Measurements from ENCODE around the gene TNFAIP8L1. TPM values are rescaled to one million over a fixed set of nuclear protein-coding genes. Genes with fewer than 3 reads are reported as not detected.

Gene TNFAIP8L1
- polyA plus RNA-seq, 2 donors = 4.2 to 4.7 TPM

DNA sequence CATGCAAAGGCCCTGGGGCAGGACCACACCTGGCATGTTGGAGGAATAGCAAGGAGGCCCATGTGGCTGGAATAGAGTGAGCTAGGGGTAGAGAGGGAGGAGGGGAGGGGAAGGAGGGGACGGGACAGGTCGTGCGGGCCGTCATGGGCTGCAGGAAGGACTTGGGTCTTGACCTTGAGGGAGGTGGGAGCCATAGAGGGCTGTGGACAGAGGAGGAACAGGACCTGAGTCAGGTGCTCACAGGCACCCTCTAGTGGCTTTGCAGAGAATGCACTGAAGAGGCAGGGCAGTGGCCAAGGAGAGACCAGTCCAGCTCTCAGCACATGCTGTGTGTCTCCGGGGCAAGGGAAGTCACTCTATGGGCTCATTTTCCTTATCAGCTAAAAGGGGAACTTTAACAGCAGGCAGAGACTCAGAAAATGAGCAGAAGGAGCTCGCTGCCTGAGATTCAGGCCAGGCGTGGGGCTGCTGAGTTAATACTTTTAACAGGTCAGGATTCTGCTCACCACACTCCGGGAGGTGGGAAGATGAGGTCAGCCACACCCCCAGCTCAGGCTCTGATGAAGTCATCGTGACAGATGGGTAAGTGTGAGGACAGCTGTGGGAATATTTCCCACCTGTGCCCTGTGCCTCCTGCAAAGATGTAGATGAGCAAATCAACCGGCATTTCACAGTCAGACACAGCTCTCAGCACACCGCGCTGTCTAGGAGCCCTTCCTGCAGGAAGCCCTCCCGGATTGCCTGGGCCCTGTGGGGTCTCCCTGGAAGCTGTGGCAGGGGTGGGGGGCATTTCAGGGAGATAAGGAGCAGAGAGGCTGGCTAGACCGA is 6.0 kb upstream of the TNFAIP8L1 start:
- no peaks in the 10 kb centered on the region for H3K9me3 ChIP-seq (ENCODE audit: control insufficient read depth in 2 of 2, insufficient read depth in 1 of 2, low read depth in 1 of 2, low read length in 1 of 2)
- no peak overlapping the region for H3K27ac ChIP-seq (ENCODE audit: low read depth in 2 of 2, low read length in 1 of 2)
- H3K27me3 ChIP-seq (ENCODE audit: control insufficient read depth in 1 of 2, insufficient read depth in 2 of 2, low read length in 2 of 2) = no peaks in the 10 kb centered on the region
- 38 to 42% methylated on average over 14 of the region's 14 CpGs for WGBS, 2 donors
- no peaks in the 10 kb centered on the region for H3K36me3 ChIP-seq (ENCODE audit: control insufficient read depth in 2 of 2, insufficient read depth in 2 of 2, low read length in 1 of 2)
- no peak overlapping the region for H3K4me3 ChIP-seq (ENCODE audit: low read depth in 1 of 2, low read length in 2 of 2)
- H3K4me1 ChIP-seq (ENCODE audit: control insufficient read depth in 2 of 2, insufficient read depth in 2 of 2, low read length in 1 of 2) = peaks cover 0 to 4% of the 10 kb centered on the region in 2 donors

DNA sequence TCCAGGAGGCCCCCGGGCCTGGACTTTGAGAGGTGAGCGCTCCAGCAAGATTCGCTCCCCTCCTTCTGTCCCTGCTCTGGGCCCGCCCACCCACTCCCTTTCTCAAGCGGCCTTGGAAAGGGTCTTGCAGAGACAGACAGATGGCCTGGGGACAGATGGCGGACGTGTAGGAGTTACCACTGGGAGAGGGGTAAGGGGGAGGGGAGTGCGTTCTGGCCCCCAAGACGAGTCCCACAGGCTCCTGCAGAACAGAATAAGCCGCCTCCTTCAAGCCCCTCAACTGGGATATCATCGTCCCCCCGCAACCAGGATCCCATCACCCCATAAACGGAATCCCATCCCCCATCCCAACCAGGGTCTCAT is 3.6 kb upstream of the TNFAIP8L1 start:
- Histone ChIP-seq H3K27ac (ENCODE audit: low read depth in 2 of 2, low read length in 1 of 2) (no peak overlapping the region), H3K36me3 (ENCODE audit: control insufficient read depth in 2 of 2, insufficient read depth in 2 of 2, low read length in 1 of 2) (no peaks in the 10 kb centered on the region), H3K4me1 (ENCODE audit: control insufficient read depth in 2 of 2, insufficient read depth in 2 of 2, low read length in 1 of 2) (peaks cover 9 to 12% of the 10 kb centered on the region in 2 donors), H3K9me3 (ENCODE audit: control insufficient read depth in 2 of 2, insufficient read depth in 1 of 2, low read depth in 1 of 2, low read length in 1 of 2) (no peaks in the 10 kb centered on the region), H3K4me3 (ENCODE audit: low read depth in 1 of 2, low read length in 2 of 2) (peak overlapping the region; percentile 44 to 49), H3K27me3 (ENCODE audit: control insufficient read depth in 1 of 2, insufficient read depth in 2 of 2, low read length in 2 of 2) (no peaks in the 10 kb centered on the region)
- WGBS, 2 donors = 23 to 25% methylated on average over 13 of the region's 13 CpGs

DNA sequence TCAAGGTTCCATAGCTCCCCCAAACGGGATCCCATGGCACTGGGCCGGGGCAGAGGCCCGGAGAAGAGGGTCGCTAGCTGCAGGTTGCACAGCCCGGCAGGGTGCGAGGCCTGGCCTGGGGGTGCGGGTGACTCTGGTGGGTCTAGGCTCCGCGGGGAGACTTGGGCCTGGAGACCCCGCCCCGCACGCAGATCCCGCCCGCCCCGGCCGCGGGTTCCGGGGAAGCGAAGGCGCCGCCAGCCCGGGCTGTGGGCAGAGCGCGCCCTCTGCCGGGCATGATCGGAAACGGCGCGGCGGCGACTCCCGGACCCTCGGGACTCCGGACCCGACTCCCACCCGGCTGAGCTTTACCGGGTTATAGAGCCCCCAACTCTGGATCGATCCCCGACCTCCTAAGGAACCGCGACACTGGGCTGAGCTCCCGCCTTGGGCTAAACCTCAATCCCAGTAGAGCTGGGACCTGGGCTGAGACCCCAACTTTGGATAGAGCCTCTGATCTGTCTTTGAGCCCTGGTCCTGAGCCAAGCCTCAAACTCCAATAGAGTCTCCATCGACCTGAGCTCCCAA is 3.1 kb upstream of the TNFAIP8L1 start:
- Histone ChIP-seq H3K36me3 (ENCODE audit: control insufficient read depth in 2 of 2, insufficient read depth in 2 of 2, low read length in 1 of 2) (no peaks in the 10 kb centered on the region), H3K4me3 (ENCODE audit: low read depth in 1 of 2, low read length in 2 of 2) (peak overlapping the region; percentile 44 to 49), H3K27ac (ENCODE audit: low read depth in 2 of 2, low read length in 1 of 2) (no peak overlapping the region), H3K9me3 (ENCODE audit: control insufficient read depth in 2 of 2, insufficient read depth in 1 of 2, low read depth in 1 of 2, low read length in 1 of 2) (no peaks in the 10 kb centered on the region), H3K27me3 (ENCODE audit: control insufficient read depth in 1 of 2, insufficient read depth in 2 of 2, low read length in 2 of 2) (no peaks in the 10 kb centered on the region), H3K4me1 (ENCODE audit: control insufficient read depth in 2 of 2, insufficient read depth in 2 of 2, low read length in 1 of 2) (peaks cover 11 to 17% of the 10 kb centered on the region in 2 donors)
- WGBS, 2 donors = 1% methylated on average over 39 to 43 of the region's 43 CpGs

DNA sequence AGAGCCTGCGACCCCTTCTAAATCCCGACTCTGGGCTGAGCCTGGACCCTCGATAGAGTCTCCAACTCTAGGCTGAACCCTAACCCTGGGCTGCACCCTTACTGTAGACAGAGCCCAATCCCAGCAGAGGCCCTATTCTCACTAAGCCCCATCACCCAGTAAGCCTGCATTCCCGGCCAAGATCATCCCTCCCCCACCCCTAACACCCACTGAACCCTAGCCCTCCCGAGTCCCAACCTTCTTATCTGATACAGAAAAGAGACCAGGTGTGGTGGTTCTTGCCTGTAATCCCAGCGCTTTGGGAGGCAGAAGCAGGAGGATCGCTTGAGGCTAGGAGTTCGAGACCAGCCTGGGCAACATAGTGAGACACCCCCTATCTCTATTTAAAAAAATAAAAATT is 2.6 kb upstream of the TNFAIP8L1 start:
- WGBS, 2 donors = 54 to 60% methylated on average over 8 of the region's 8 CpGs
- Histone ChIP-seq H3K27ac (ENCODE audit: low read depth in 2 of 2, low read length in 1 of 2) (no peak overlapping the region), H3K4me3 (ENCODE audit: low read depth in 1 of 2, low read length in 2 of 2) (no peak overlapping the region), H3K9me3 (ENCODE audit: control insufficient read depth in 2 of 2, insufficient read depth in 1 of 2, low read depth in 1 of 2, low read length in 1 of 2) (no peaks in the 10 kb centered on the region), H3K36me3 (ENCODE audit: control insufficient read depth in 2 of 2, insufficient read depth in 2 of 2, low read length in 1 of 2) (no peaks in the 10 kb centered on the region), H3K4me1 (ENCODE audit: control insufficient read depth in 2 of 2, insufficient read depth in 2 of 2, low read length in 1 of 2) (peaks cover 11 to 18% of the 10 kb centered on the region in 2 donors), H3K27me3 (ENCODE audit: control insufficient read depth in 1 of 2, insufficient read depth in 2 of 2, low read length in 2 of 2) (no peaks in the 10 kb centered on the region)

DNA sequence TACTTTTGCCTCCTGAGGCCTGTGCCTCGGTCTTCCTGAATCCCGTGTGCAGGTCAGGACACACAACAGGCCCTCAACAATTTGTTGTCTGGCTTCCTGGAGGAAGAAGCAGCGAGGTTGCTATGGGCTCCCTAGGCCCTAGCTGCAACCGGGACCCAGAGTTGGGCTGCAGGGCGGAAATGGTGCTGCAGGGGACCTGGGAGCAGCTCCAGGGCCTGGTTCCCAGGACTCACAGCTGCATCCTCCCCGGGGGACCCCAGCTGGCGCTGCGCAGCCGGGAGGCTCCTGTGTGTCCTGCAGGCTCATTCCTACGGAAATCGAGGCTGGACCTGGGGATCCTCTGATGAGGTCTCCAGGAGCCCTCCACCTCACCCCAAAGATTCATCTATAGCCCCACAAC is 999 bp upstream of the TNFAIP8L1 start:
- H3K4me3 ChIP-seq (ENCODE audit: low read depth in 1 of 2, low read length in 2 of 2) = no peak overlapping the region
- peak overlapping the region in 1 of 2 donors; percentile 14 for H3K27ac ChIP-seq (ENCODE audit: low read depth in 2 of 2, low read length in 1 of 2)
- WGBS, 2 donors = 68 to 74% methylated on average over 11 of the region's 11 CpGs
- H3K9me3 ChIP-seq (ENCODE audit: control insufficient read depth in 2 of 2, insufficient read depth in 1 of 2, low read depth in 1 of 2, low read length in 1 of 2) = no peaks in the 10 kb centered on the region
- peaks cover 11 to 18% of the 10 kb centered on the region in 2 donors for H3K4me1 ChIP-seq (ENCODE audit: control insufficient read depth in 2 of 2, insufficient read depth in 2 of 2, low read length in 1 of 2)
- H3K27me3 ChIP-seq (ENCODE audit: control insufficient read depth in 1 of 2, insufficient read depth in 2 of 2, low read length in 2 of 2) = no peaks in the 10 kb centered on the region
- no peaks in the 10 kb centered on the region for H3K36me3 ChIP-seq (ENCODE audit: control insufficient read depth in 2 of 2, insufficient read depth in 2 of 2, low read length in 1 of 2)

DNA sequence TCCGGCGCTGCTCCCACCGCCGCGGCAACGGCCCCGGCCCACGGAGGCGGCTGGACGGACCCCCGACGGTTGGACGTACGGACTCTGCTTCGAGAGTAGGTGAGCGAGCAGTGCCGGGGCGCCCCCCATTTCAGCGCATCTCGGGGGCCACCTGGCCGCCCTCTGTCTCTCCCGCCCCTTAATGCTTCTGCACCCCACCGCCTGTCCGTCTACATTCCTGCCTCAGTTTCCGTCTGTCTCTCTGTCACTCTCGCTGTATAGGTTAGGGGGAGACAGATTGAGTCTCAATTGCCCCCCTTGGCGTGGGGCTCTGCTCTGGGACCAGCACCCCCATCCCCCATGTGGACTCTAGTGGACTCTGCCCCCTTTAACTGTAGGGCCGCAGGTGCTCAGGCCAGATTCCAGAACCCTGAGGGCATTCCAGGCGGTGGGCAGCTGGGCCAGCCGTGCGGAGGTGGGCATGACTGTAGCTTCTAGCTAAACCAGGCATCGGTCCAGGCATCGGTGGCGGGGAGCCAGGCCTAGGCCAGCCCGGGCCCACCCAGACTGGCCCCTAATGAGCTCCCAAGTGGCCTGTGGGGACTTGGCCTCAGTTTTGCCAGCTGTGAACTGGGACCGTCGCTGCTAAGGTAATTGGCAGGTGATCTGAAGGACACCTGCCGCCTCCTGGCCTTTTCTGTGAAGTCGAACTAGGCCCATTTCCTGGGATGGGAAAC is 373 bp downstream of the TNFAIP8L1 start:
- no peaks in the 10 kb centered on the region for H3K9me3 ChIP-seq (ENCODE audit: control insufficient read depth in 2 of 2, insufficient read depth in 1 of 2, low read depth in 1 of 2, low read length in 1 of 2)
- 3 to 8% methylated on average over 28 to 39 of the region's 39 CpGs for WGBS, 2 donors
- peak overlapping the region; percentile 60 to 64 for H3K4me3 ChIP-seq (ENCODE audit: low read depth in 1 of 2, low read length in 2 of 2)
- H3K27me3 ChIP-seq (ENCODE audit: control insufficient read depth in 1 of 2, insufficient read depth in 2 of 2, low read length in 2 of 2) = no peaks in the 10 kb centered on the region
- no peaks in the 10 kb centered on the region for H3K36me3 ChIP-seq (ENCODE audit: control insufficient read depth in 2 of 2, insufficient read depth in 2 of 2, low read length in 1 of 2)
- H3K27ac ChIP-seq (ENCODE audit: low read depth in 2 of 2, low read length in 1 of 2) = peak overlapping the region; percentile 13 to 34
- H3K4me1 ChIP-seq (ENCODE audit: control insufficient read depth in 2 of 2, insufficient read depth in 2 of 2, low read length in 1 of 2) = peaks cover 11 to 18% of the 10 kb centered on the region in 2 donors

DNA sequence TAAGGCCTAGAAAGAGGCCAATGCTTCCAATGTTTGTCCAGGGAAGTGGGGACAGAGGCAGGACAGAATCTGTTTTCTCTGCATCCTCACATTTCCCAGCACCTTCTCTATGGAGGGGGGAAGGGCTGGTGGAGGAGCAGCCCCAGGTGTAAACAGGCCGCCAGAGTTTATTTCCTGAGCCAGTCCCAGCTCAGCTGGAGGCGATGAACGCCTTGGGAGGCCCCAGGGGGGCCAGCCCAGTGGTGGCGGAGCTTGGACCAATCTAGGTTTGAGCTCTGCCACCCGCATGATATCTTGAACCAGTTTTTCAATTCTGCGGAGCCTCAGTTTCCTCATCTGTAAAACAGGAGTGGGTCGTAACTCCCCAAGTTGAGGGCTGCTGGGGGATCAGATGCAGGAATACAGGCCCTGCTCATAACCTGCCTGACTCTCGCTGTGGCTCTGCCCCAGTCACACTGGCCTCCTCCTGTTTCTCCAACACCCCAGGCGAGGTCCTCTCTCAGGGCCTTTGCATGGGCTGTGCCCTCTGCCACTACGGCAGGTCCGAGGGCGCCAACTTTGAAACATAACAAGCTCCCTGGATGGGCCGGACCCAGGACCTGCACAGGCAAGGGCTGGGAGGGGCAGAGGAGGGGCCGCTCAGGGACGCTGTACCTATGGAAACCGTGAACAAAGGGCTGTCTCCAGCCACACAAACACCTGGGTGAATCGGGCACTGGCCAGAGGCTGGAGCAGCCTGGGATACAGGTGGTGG is 1.1 kb downstream of the TNFAIP8L1 start:
- Histone ChIP-seq H3K4me1 (ENCODE audit: control insufficient read depth in 2 of 2, insufficient read depth in 2 of 2, low read length in 1 of 2) (peaks cover 11 to 18% of the 10 kb centered on the region in 2 donors), H3K27me3 (ENCODE audit: control insufficient read depth in 1 of 2, insufficient read depth in 2 of 2, low read length in 2 of 2) (no peaks in the 10 kb centered on the region), H3K27ac (ENCODE audit: low read depth in 2 of 2, low read length in 1 of 2) (peak overlapping the region in 1 of 2 donors; percentile 48), H3K36me3 (ENCODE audit: control insufficient read depth in 2 of 2, insufficient read depth in 2 of 2, low read length in 1 of 2) (no peaks in the 10 kb centered on the region), H3K9me3 (ENCODE audit: control insufficient read depth in 2 of 2, insufficient read depth in 1 of 2, low read depth in 1 of 2, low read length in 1 of 2) (no peaks in the 10 kb centered on the region), H3K4me3 (ENCODE audit: low read depth in 1 of 2, low read length in 2 of 2) (peak overlapping the region; percentile 60 to 64)
- WGBS, 2 donors = 42 to 61% methylated on average over 17 of the region's 17 CpGs

DNA sequence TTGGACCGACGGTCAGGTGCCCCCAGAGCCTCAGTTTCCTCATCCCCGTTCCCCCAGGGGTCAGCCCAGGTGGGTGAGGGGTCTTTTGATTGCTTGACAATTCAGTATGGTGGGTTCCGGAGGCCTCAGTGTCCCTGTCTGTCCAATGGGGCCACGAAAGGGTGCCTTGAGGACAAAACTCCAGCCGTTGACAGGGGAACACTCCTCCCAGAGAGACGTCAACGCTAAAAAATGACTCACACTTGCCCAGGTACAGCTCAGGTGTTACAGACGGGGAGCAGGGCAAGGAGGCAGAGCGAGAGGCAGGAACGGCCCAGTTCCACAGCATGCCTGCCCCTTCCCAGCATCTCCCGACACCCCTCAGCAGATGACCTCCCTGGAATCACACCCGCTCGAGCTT is 1.8 kb downstream of the TNFAIP8L1 start:
- Histone ChIP-seq H3K4me1 (ENCODE audit: control insufficient read depth in 2 of 2, insufficient read depth in 2 of 2, low read length in 1 of 2) (peaks cover 11 to 14% of the 10 kb centered on the region in 2 donors), H3K36me3 (ENCODE audit: control insufficient read depth in 2 of 2, insufficient read depth in 2 of 2, low read length in 1 of 2) (no peaks in the 10 kb centered on the region), H3K27ac (ENCODE audit: low read depth in 2 of 2, low read length in 1 of 2) (peak overlapping the region in 1 of 2 donors; percentile 48), H3K9me3 (ENCODE audit: control insufficient read depth in 2 of 2, insufficient read depth in 1 of 2, low read depth in 1 of 2, low read length in 1 of 2) (no peaks in the 10 kb centered on the region), H3K27me3 (ENCODE audit: control insufficient read depth in 1 of 2, insufficient read depth in 2 of 2, low read length in 2 of 2) (no peaks in the 10 kb centered on the region), H3K4me3 (ENCODE audit: low read depth in 1 of 2, low read length in 2 of 2) (peak overlapping the region in 1 of 2 donors; percentile 60)
- 62 to 68% methylated on average over 14 of the region's 14 CpGs for WGBS, 2 donors

DNA sequence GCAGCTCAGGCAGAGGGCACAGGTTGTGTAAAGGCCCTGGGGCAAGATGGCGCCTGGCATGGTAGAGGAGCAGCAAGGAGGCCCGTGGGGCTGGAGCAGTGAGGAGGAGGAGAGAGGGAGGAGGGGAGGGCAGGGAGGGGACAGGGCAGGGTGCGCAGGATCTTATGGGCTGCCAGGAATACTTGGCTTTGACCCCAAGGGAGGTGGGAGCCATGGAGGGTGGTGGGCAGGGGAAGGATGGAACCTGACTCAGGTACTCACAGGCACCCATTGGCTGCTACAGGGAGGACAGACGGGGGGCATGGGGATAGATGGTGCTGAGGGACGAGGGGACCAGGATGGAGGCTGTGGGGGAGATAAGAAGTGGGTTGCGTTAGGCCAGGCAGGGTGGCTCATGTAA is 3.3 kb downstream of the TNFAIP8L1 start:
- Histone ChIP-seq H3K27me3 (ENCODE audit: control insufficient read depth in 1 of 2, insufficient read depth in 2 of 2, low read length in 2 of 2) (no peaks in the 10 kb centered on the region), H3K4me3 (ENCODE audit: low read depth in 1 of 2, low read length in 2 of 2) (no peak overlapping the region), H3K36me3 (ENCODE audit: control insufficient read depth in 2 of 2, insufficient read depth in 2 of 2, low read length in 1 of 2) (no peaks in the 10 kb centered on the region), H3K9me3 (ENCODE audit: control insufficient read depth in 2 of 2, insufficient read depth in 1 of 2, low read depth in 1 of 2, low read length in 1 of 2) (no peaks in the 10 kb centered on the region), H3K4me1 (ENCODE audit: control insufficient read depth in 2 of 2, insufficient read depth in 2 of 2, low read length in 1 of 2) (peaks cover 11 to 14% of the 10 kb centered on the region in 2 donors), H3K27ac (ENCODE audit: low read depth in 2 of 2, low read length in 1 of 2) (no peak overlapping the region)
- 85 to 93% methylated on average over 6 of the region's 6 CpGs for WGBS, 2 donors
